IMR-90 (cell line): ENCODE data around the gene MEF2D. TPM values are rescaled to one million over a fixed set of nuclear protein-coding genes. Genes with fewer than 3 reads are reported as not detected.

ENCODE experiments used
- ATAC-seq: fragments of 200-7000 bp; cut with Tn5 transposase; 2 replicates; pipeline ENCODE4 v1.9.1; 2020; ENCODE audit warnings: low read depth, mild to moderate bottlenecking, moderate library complexity
- BruUV-seq: library from RNA; stranded (reverse); fragments of 400-500 nt; replicated peaks from 2 replicates; lab custom pipeline; 2021; lab: Mats Ljungman, UMichigan
- CTCF ChIA-PET: fragments of 300-600 bp; formaldehyde crosslinking; extraction: SDS; loops from one replicate; lab custom pipeline; 2021; ENCODE audit warnings: antibody characterized with exemption; lab: Yijun Ruan, JAX
- POLR2A ChIA-PET: fragments of 300-600 bp; sonication (Branson Sonifier 250); formaldehyde crosslinking; loops from one replicate; lab custom pipeline; 2022; ENCODE audit warnings: antibody characterized with exemption; ENCODE audit not compliant: unreplicated experiment; lab: Charles Lee
- DNase-seq: peaks from one replicate; pipeline ENCODE4 v3.0.0; 2013
- H2AFZ ChIP-seq: replicated peaks from 2 replicates; pipeline ENCODE3; 2013; ENCODE audit warnings: low read length, mild to moderate bottlenecking; ENCODE audit not compliant: poor library complexity
- H2AK5ac ChIP-seq: 2 replicates; pipeline ENCODE4 v1.6.1; 2013; ENCODE audit warnings: low read depth, low read length, inconsistent platforms
- H2AK9ac ChIP-seq: replicated peaks from 2 replicates; pipeline ENCODE3; 2013; ENCODE audit warnings: mild to moderate bottlenecking, low read depth, low read length, moderate library complexity; ENCODE audit not compliant: poor library complexity
- H2BK120ac ChIP-seq: 2 replicates; pipeline ENCODE4 v1.6.1; 2013; ENCODE audit warnings: low read depth, low read length, inconsistent platforms
- H2BK15ac ChIP-seq: 3 replicates; pipeline ENCODE4 v1.6.1; 2013; ENCODE audit warnings: low read depth, low read length, inconsistent platforms
- H2BK20ac ChIP-seq: 2 replicates; pipeline ENCODE4 v1.6.1; 2013; ENCODE audit warnings: low read depth, mild to moderate bottlenecking, inconsistent platforms, low read length, moderate library complexity
- H2BK5ac ChIP-seq: 2 replicates; pipeline ENCODE4 v1.6.1; 2013; ENCODE audit warnings: mild to moderate bottlenecking, low read depth, low read length, inconsistent platforms; ENCODE audit not compliant: poor library complexity, severe bottlenecking
- H3K14ac ChIP-seq: replicated peaks from 2 replicates; pipeline ENCODE4 v1.6.1; 2013; ENCODE audit warnings: low read depth, low read length, inconsistent platforms
- H3K18ac ChIP-seq: 2 replicates; pipeline ENCODE4 v1.6.1; 2013; ENCODE audit warnings: low read depth, low read length, control low read depth
- H3K23ac ChIP-seq: 2 replicates; pipeline ENCODE4 v1.6.1; 2013; ENCODE audit warnings: low read depth, low read length, inconsistent platforms
- H3K27ac ChIP-seq: 2 replicates; pipeline ENCODE4 v1.5.1; 2013; ENCODE audit warnings: mild to moderate bottlenecking, control low read depth, low read length; ENCODE audit not compliant: insufficient read depth
- H3K27me3 ChIP-seq: 2 replicates; pipeline ENCODE4 v1.6.1; 2013; ENCODE audit warnings: low read length; ENCODE audit not compliant: control insufficient read depth, insufficient read depth
- H3K36me3 ChIP-seq: 2 replicates; pipeline ENCODE4 v1.6.1; 2013; ENCODE audit warnings: low read length, mixed read lengths; ENCODE audit not compliant: control insufficient read depth, insufficient read depth
- H3K4ac ChIP-seq: 2 replicates; pipeline ENCODE4 v1.6.1; 2013; ENCODE audit warnings: low read depth, low read length, inconsistent platforms
- H3K4me1 ChIP-seq: 2 replicates; pipeline ENCODE4 v1.6.1; 2013; ENCODE audit warnings: low read length, mixed read lengths; ENCODE audit not compliant: control insufficient read depth, insufficient read depth
- H3K4me2 ChIP-seq: 2 replicates; pipeline ENCODE4 v1.6.1; 2013; ENCODE audit warnings: low read depth, mild to moderate bottlenecking, control low read depth, low read length, moderate library complexity
- H3K4me3 ChIP-seq: 2 replicates; pipeline ENCODE4 v1.5.1; 2013; ENCODE audit warnings: low read depth, mild to moderate bottlenecking, control low read depth, low read length, moderate library complexity; ENCODE audit not compliant: insufficient read depth
- H3K56ac ChIP-seq: 2 replicates; pipeline ENCODE4 v1.6.1; 2013; ENCODE audit warnings: low read length, inconsistent platforms; ENCODE audit not compliant: insufficient read depth; ENCODE audit errors: extremely low read depth
- H3K79me1 ChIP-seq, 2 experiments: 2 replicates each; pipeline ENCODE4 v1.6.1; 2013; ENCODE audit warnings: low read length in 2 of 2, inconsistent platforms in 1 of 2, low read depth in 1 of 2
- H3K9ac ChIP-seq: 2 replicates; pipeline ENCODE4 v1.6.1; 2013; ENCODE audit warnings: low read depth, low read length, control low read depth
- H3K9me1 ChIP-seq: 2 replicates; pipeline ENCODE4 v1.6.1; 2013; ENCODE audit warnings: low read length, inconsistent platforms; ENCODE audit not compliant: insufficient read depth
- H3K9me3 ChIP-seq: 2 replicates; pipeline ENCODE4 v1.6.1; 2013; ENCODE audit warnings: low read length; ENCODE audit not compliant: control insufficient read depth, insufficient read depth
- H4K20me1 ChIP-seq: 2 replicates; pipeline ENCODE4 v1.6.1; 2013; ENCODE audit warnings: low read length, inconsistent platforms; ENCODE audit not compliant: insufficient read depth
- H4K5ac ChIP-seq: 2 replicates; pipeline ENCODE4 v1.6.1; 2013; ENCODE audit warnings: mild to moderate bottlenecking, low read depth, low read length, control low read depth
- H4K8ac ChIP-seq, 2 experiments: 2 replicates each; pipeline ENCODE4 v1.6.1; 2013; ENCODE audit warnings: low read depth in 2 of 2, low read length in 2 of 2, control low read depth in 1 of 2, inconsistent platforms in 1 of 2
- H4K91ac ChIP-seq: 2 replicates; pipeline ENCODE4 v1.6.1; 2013; ENCODE audit warnings: low read depth, low read length, inconsistent platforms; ENCODE audit not compliant: insufficient read depth
- BHLHE40 ChIP-seq: fragments of 150-350 bp; IDR thresholded peaks from 2 replicates; pipeline ENCODE4 v1.6.1; 2016; ENCODE audit warnings: mild to moderate bottlenecking, low read depth, low read length
- CHD1 ChIP-seq: IDR thresholded peaks from 2 replicates; pipeline ENCODE4 v1.6.1; 2012; ENCODE audit warnings: low read depth, low read length, improper control_type of control experiment
- MAFK ChIP-seq: IDR thresholded peaks from 2 replicates; pipeline ENCODE4 v1.6.1; 2012; ENCODE audit warnings: low read depth, low read length, improper control_type of control experiment
- POLR2A ChIP-seq: IDR thresholded peaks from 2 replicates; pipeline ENCODE4 v1.6.1; 2012; ENCODE audit warnings: mild to moderate bottlenecking, low read depth, low read length
- WGBS, 2 experiments: methylation state at CpG; one replicate each; pipeline versions ENCODE4 v1.1.5 to v1.1.7; 2013; ENCODE audit warnings: missing lambda C conversion rate in 2 of 2; ENCODE audit not compliant: insufficient read length in 1 of 2; ENCODE audit errors: extremely low coverage in 2 of 2; 5-methylcytosine and 5-hydroxymethylcytosine counted together
- dilution Hi-C: fragments of 300-500 bp; cut with HindIII; formaldehyde crosslinking; loops from one replicate; pipeline ENCODE4 v1.14.3; 2018; ENCODE audit warnings: low sequenced_read_pairs; ENCODE audit not compliant: unreplicated experiment
- in situ Hi-C: fragments of 300-500 bp; cut with MboI; formaldehyde crosslinking; loops from 3 replicates; pipeline ENCODE4 v1.14.3; 2019; ENCODE audit warnings: low sequenced_read_pairs, inconsistent platforms, mixed read lengths
- intact Hi-C: fragments of 100-400 bp; cut with micrococcal nuclease; formaldehyde crosslinking; loops from 2 replicates; pipeline ENCODE4 v1.10.0; 2022
- polyA plus RNA-seq, 3 experiments: library from polyadenylated mRNA; depleted of rRNA; stranded (reverse); fragments of >200 nt; gene quantifications; 2 replicates each; pipeline ENCODE4 v1.2.3, GENCODE V29; 2012; ENCODE audit warnings: low replicate concordance in 1 of 3
- total RNA-seq: library from RNA; depleted of rRNA; stranded (reverse); fragments of >200 nt; gene quantifications from 2 replicates; pipeline ENCODE4 v1.2.3, GENCODE V29; 2012

Gene MEF2D
- total and polyA plus RNA-seq, 2 of the 4 experiments (the other 2 are of a cell fraction) = 2.9 to 20.0 TPM

- CTCF ChIA-PET = interaction anchor here (0.9 to 1.7 kb wide), 4 partner anchors 9 to 51 kb away, joined by 3 to 6 read pairs (median 4); no protein-coding TSS in a partner anchor
These were observed 64.2 kb downstream of the MEF2D start for GRCh38 chr1:156436141-156437036.

More at GRCh38 chr1:156436141-156437036, 64.2 kb downstream of the MEF2D start:
- no peak overlapping the region for H3K56ac ChIP-seq
- dilution Hi-C loops = no loop called here
- no peaks in the 10 kb centered on the region for H3K36me3 ChIP-seq
- peaks cover 8% of the 10 kb centered on the region for H3K9me3 ChIP-seq
- no peak overlapping the region for H3K23ac ChIP-seq
- H2BK20ac ChIP-seq = no peak overlapping the region
- no peak overlapping the region for H3K4me2 ChIP-seq
- H3K14ac ChIP-seq = no peak overlapping the region
- H2AK9ac ChIP-seq = no peak overlapping the region
- H2BK5ac ChIP-seq = no peak overlapping the region
- no peak overlapping the region for H3K27ac ChIP-seq
- no peak overlapping the region for H3K9ac ChIP-seq
- no TSS peak for BruUV-seq
- intact Hi-C loops = no loop called here
- peaks cover 18% of the 10 kb centered on the region; the same call in 1 of the 2 replicates for H4K20me1 ChIP-seq
- DNase-seq (no peak), ATAC-seq (peak; percentile 60)
- POLR2A ChIA-PET = no interaction called here
- H3K18ac ChIP-seq = no peak overlapping the region
- no peak overlapping the region for H2AK5ac ChIP-seq
- 0 out of 2 replicates have a peak, but pooled peaks cover 4% of the 10 kb centered on the region for H3K9me1 ChIP-seq
- peaks cover 95% of the 10 kb centered on the region for H3K27me3 ChIP-seq
- no peak overlapping the region for H3K4ac ChIP-seq
- no peak overlapping the region for H4K91ac ChIP-seq
- H4K8ac ChIP-seq = no peak overlapping the region
- no peak overlapping the region for H2BK120ac ChIP-seq
- TF ChIP-seq MAFK (no peak), POLR2A (no peak), BHLHE40 (no peak), CHD1 (no peak)
- no peaks in the 10 kb centered on the region for H3K4me1 ChIP-seq
- no peak overlapping the region for H4K5ac ChIP-seq
- peak overlapping the region; percentile 59 for H2AFZ ChIP-seq
- H2BK15ac ChIP-seq = no peak overlapping the region
- no peaks in the 10 kb centered on the region for H3K79me1 ChIP-seq
- H3K4me3 ChIP-seq = no peak overlapping the region
- 3% methylated on average over 34 of the region's 77 CpGs; no CpG with 5 or more reads in 1 of the 2 experiments for whole genome bisulfite sequencing, 2 experiments
- in situ Hi-C loops = no loop called here
